Measurements from ENCODE around the gene RAB4A.

- TF ChIP-seq, protein P1, sequence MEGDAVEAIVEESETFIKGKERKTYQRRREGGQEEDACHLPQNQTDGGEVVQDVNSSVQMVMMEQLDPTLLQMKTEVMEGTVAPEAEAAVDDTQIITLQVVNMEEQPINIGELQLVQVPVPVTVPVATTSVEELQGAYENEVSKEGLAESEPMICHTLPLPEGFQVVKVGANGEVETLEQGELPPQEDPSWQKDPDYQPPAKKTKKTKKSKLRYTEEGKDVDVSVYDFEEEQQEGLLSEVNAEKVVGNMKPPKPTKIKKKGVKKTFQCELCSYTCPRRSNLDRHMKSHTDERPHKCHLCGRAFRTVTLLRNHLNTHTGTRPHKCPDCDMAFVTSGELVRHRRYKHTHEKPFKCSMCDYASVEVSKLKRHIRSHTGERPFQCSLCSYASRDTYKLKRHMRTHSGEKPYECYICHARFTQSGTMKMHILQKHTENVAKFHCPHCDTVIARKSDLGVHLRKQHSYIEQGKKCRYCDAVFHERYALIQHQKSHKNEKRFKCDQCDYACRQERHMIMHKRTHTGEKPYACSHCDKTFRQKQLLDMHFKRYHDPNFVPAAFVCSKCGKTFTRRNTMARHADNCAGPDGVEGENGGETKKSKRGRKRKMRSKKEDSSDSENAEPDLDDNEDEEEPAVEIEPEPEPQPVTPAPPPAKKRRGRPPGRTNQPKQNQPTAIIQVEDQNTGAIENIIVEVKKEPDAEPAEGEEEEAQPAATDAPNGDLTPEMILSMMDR (IDR thresholded peaks at IDR 0.05; ENCODE audit: low read depth, low read length): no peak
- TF ChIP-seq EZH2phosphoT487 (IDR thresholded peaks at IDR 0.05; ENCODE audit: low read depth): no peak
Observed at GRCh38 chr1:229264487-229264886, 6.4 kb upstream of the RAB4A start.
